H1 (cell line): Measurements from ENCODE around the gene LRRTM3. TPM values are rescaled to one million over a fixed set of nuclear protein-coding genes. Genes with fewer than 3 reads are reported as not detected.

Experiments
- CTCF ChIA-PET: fragments of 300-600 bp; sonication (Branson Sonifier 250); formaldehyde crosslinking; loops from one replicate; lab custom pipeline; 2021; ENCODE audit not compliant: partially characterized antibody; lab: Charles Lee
- POLR2A ChIA-PET: fragments of 300-600 bp; sonication (Branson Sonifier 250); formaldehyde crosslinking; loops from one replicate; lab custom pipeline; 2021; ENCODE audit warnings: inconsistent platforms; ENCODE audit not compliant: partially characterized antibody; lab: Charles Lee
- DNase-seq, 2 experiments: peaks; one replicate each; pipeline versions ENCODE4 v3.0.0 to v3.0.0-alpha.2; 2010 to 2022; ENCODE audit warnings: low spot score in 2 of 2, low read depth in 1 of 2, mixed read lengths in 1 of 2
- FAIRE-seq: peaks from 2 replicates; lab custom pipeline; 2011; peaks lifted over from hg19 to GRCh38; lab: Jason Lieb, UNC
- H2AFZ ChIP-seq: 2 replicates; pipeline ENCODE4 v1.8.1; 2012; ENCODE audit warnings: low read length, inconsistent platforms
- H2AK5ac ChIP-seq: 2 replicates; pipeline ENCODE4 v1.6.1; 2013; ENCODE audit warnings: low read depth, low read length
- H2BK120ac ChIP-seq: replicated peaks from 2 replicates; pipeline ENCODE3; 2013; ENCODE audit warnings: low read depth, low read length, inconsistent platforms
- H2BK12ac ChIP-seq: 2 replicates; pipeline ENCODE4 v1.6.1; 2013; ENCODE audit warnings: low read depth, low read length
- H2BK15ac ChIP-seq: 2 replicates; pipeline ENCODE4 v1.6.1; 2013; ENCODE audit warnings: low read length
- H2BK20ac ChIP-seq: 2 replicates; pipeline ENCODE4 v1.6.1; 2013; ENCODE audit warnings: low read length
- H2BK5ac ChIP-seq: 2 replicates; pipeline ENCODE4 v1.6.1; 2013; ENCODE audit warnings: low read depth, low read length
- H3K14ac ChIP-seq: 2 replicates; pipeline ENCODE4 v1.6.1; 2013; ENCODE audit warnings: inconsistent platforms; ENCODE audit not compliant: insufficient read length
- H3K18ac ChIP-seq: 2 replicates; pipeline ENCODE4 v1.6.1; 2013; ENCODE audit warnings: low read length; ENCODE audit errors: extremely low read depth
- H3K23ac ChIP-seq: 2 replicates; pipeline ENCODE4 v1.6.1; 2013; ENCODE audit warnings: inconsistent platforms; ENCODE audit not compliant: insufficient read length
- H3K23me2 ChIP-seq: 2 replicates; pipeline ENCODE4 v1.6.1; 2013; ENCODE audit warnings: low read depth, low read length
- H3K27ac ChIP-seq: 2 replicates; pipeline ENCODE4 v1.6.1; 2011; ENCODE audit warnings: low read depth, low read length, inconsistent platforms
- H3K27me3 ChIP-seq, 4 experiments: replicated peaks in 1 of 4; 1 replicate in 1 of 4; 2 replicates in 3 of 4; pipeline versions ENCODE4 v1.6.1 to v1.8.1; 2011 to 2013; ENCODE audit warnings: low read length in 3 of 4, mild to moderate bottlenecking in 3 of 4, inconsistent platforms in 2 of 4, mixed read lengths in 2 of 4, moderate library complexity in 1 of 4; ENCODE audit not compliant: control insufficient read depth in 3 of 4, insufficient read depth in 3 of 4; ENCODE audit errors: extremely low read depth in 1 of 4
- H3K36me3 ChIP-seq, 4 experiments: 2 replicates each; pipeline versions ENCODE4 v1.6.1 to v1.8.1; 2011 to 2013; ENCODE audit warnings: mild to moderate bottlenecking in 4 of 4, low read length in 3 of 4, moderate library complexity in 2 of 4, control low read depth in 1 of 4, inconsistent platforms in 1 of 4; ENCODE audit not compliant: insufficient read depth in 4 of 4, control insufficient read depth in 2 of 4
- H3K4ac ChIP-seq: replicated peaks from 2 replicates; pipeline ENCODE3; 2013; ENCODE audit warnings: low read length, low read depth, mixed read lengths, inconsistent platforms; ENCODE audit not compliant: insufficient read length
- H3K4me1 ChIP-seq, 4 experiments: replicated peaks in 1 of 4; 1 replicate in 1 of 4; 2 replicates in 3 of 4; pipeline versions ENCODE4 v1.6.1 to v1.8.1; 2011 to 2013; ENCODE audit warnings: low read length in 3 of 4, inconsistent platforms in 2 of 4, mixed read lengths in 1 of 4; ENCODE audit not compliant: insufficient read depth in 4 of 4, control insufficient read depth in 3 of 4
- H3K4me2 ChIP-seq, 2 experiments: 2 replicates each; pipeline versions ENCODE4 v1.6.1 to v1.8.1; 2011 to 2013; ENCODE audit warnings: low read depth in 2 of 2, low read length in 2 of 2, control low read depth in 1 of 2, inconsistent platforms in 1 of 2, mild to moderate bottlenecking in 1 of 2; ENCODE audit not compliant: insufficient read depth in 1 of 2
- H3K4me3 ChIP-seq, 4 experiments: fragments of 200-600, 300-600 bp in 1 of 4; sonication (generic), shearing (Covaris generic), sonication (Bioruptor Twin) in 1 of 4; 2 replicates each; pipeline versions ENCODE4 v1.5.1 to v1.8.1; 2011 to 2016; ENCODE audit warnings: low read length in 4 of 4, low read depth in 3 of 4, control low read depth in 2 of 4, inconsistent platforms in 2 of 4, mild to moderate bottlenecking in 2 of 4, mixed read lengths in 1 of 4, moderate library complexity in 1 of 4; ENCODE audit not compliant: insufficient read depth in 2 of 4; ENCODE audit errors: extremely low read depth in 1 of 4
- H3K56ac ChIP-seq: replicated peaks from 2 replicates; pipeline ENCODE3; 2013; ENCODE audit warnings: low read depth, mild to moderate bottlenecking, mixed read lengths, low read length, inconsistent platforms; ENCODE audit not compliant: insufficient read length
- H3K79me1 ChIP-seq: 2 replicates; pipeline ENCODE4 v1.6.1; 2013; ENCODE audit warnings: low read depth, low read length, control low read depth
- H3K79me2 ChIP-seq, 2 experiments: 2 replicates each; pipeline versions ENCODE4 v1.6.1 to v1.8.1; 2012 to 2013; ENCODE audit warnings: low read length in 2 of 2, mild to moderate bottlenecking in 2 of 2, inconsistent platforms in 1 of 2; ENCODE audit not compliant: insufficient read depth in 2 of 2, control insufficient read depth in 1 of 2
- H3K9ac ChIP-seq, 4 experiments: replicated peaks in 1 of 4; 1 replicate in 1 of 4; 2 replicates in 3 of 4; pipeline versions ENCODE4 v1.6.1 to v1.8.1; 2011 to 2013; ENCODE audit warnings: low read depth in 3 of 4, low read length in 3 of 4, control low read depth in 2 of 4, mild to moderate bottlenecking in 2 of 4, moderate library complexity in 2 of 4, inconsistent platforms in 1 of 4; ENCODE audit errors: extremely low read depth in 1 of 4
- H3K9me3 ChIP-seq, 2 experiments: 2 replicates each; pipeline versions ENCODE4 v1.6.1 to v1.8.1; 2012 to 2013; ENCODE audit warnings: mild to moderate bottlenecking in 2 of 2, moderate library complexity in 2 of 2, control low read depth in 1 of 2, inconsistent platforms in 1 of 2, low read depth in 1 of 2, low read length in 1 of 2, mixed read lengths in 1 of 2; ENCODE audit not compliant: insufficient read depth in 2 of 2
- H4K20me1 ChIP-seq, 2 experiments: replicated peaks in 1 of 2; 2 replicates each; pipeline versions ENCODE3 to v1.8.1; 2011 to 2013; ENCODE audit warnings: inconsistent platforms in 2 of 2, low read length in 2 of 2, mild to moderate bottlenecking in 1 of 2; ENCODE audit not compliant: insufficient read depth in 2 of 2, control insufficient read depth in 1 of 2
- H4K5ac ChIP-seq: 2 replicates; pipeline ENCODE4 v1.6.1; 2013; ENCODE audit warnings: low read length, low read depth, mixed read lengths, inconsistent platforms; ENCODE audit not compliant: insufficient read length
- H4K8ac ChIP-seq: 2 replicates; pipeline ENCODE4 v1.8.0; 2013; ENCODE audit warnings: mild to moderate bottlenecking, moderate library complexity, low read length, inconsistent platforms; ENCODE audit not compliant: insufficient read depth; ENCODE audit errors: extremely low read depth
- H4K91ac ChIP-seq: replicated peaks from 2 replicates; pipeline ENCODE3; 2013; ENCODE audit warnings: low read length, mixed read lengths, inconsistent platforms; ENCODE audit not compliant: insufficient read length
- BCL11A ChIP-seq, 2 experiments: IDR thresholded peaks; one replicate each; pipeline ENCODE4 v1.6.1; 2011; ENCODE audit warnings: low read depth in 2 of 2, low read length in 2 of 2, mild to moderate bottlenecking in 2 of 2
- RAD21 ChIP-seq, 2 experiments: IDR thresholded peaks in 1 of 2; conservative IDR thresholded peaks in 1 of 2; 2 replicates each; pipeline ENCODE4 v1.6.1; 2011; ENCODE audit warnings: low read depth in 2 of 2, low read length in 2 of 2, improper control_type of control experiment in 1 of 2, inconsistent platforms in 1 of 2, mild to moderate bottlenecking in 1 of 2, moderate library complexity in 1 of 2
- WGBS, 2 experiments: shearing (Covaris generic) in 1 of 2; methylation state at CpG; one replicate each; pipeline versions ENCODE4 v1.1.6 to v1.1.7; 2013 to 2015; ENCODE audit warnings: low lambda C conversion rate in 2 of 2, mixed read lengths in 2 of 2, inconsistent platforms in 1 of 2, low coverage in 1 of 2, missing lambda C conversion rate in 1 of 2; ENCODE audit not compliant: insufficient replicate concordance in 2 of 2, insufficient coverage in 1 of 2, insufficient read length in 1 of 2; ENCODE audit errors: extremely low coverage in 1 of 2, missing lambda C conversion rate in 1 of 2; 5-methylcytosine and 5-hydroxymethylcytosine counted together
- polyA plus RNA-seq, 7 experiments: library from polyadenylated mRNA; depleted of rRNA in 3 of 7; stranded (reverse) in 5 of 7; unstranded in 2 of 7; fragments of >200 nt in 5 of 7; fragments of 200-250 nt in 2 of 7; gene quantifications; 1 replicate in 5 of 7; 2 replicates in 1 of 7; 4 replicates in 1 of 7; pipeline versions ENCODE4 v1.2.1 to v1.2.3, GENCODE V29; 2011 to 2013; ENCODE audit warnings: missing spikeins in 2 of 7, mixed read lengths in 2 of 7
- total RNA-seq: library from RNA; stranded (reverse); fragmentation: NEBNext Ultra II Directional; extraction: Animal tissue kit (Norgen Biotek cat#: 25700); gene quantifications from 2 replicates; pipeline ENCODE4 v1.2.1, GENCODE V29; 2021

Gene LRRTM3
- total and polyA plus RNA-seq, 2 of the 8 experiments (the other 6 are each of a cell fraction or from before 2014, with no cell fraction given) = 0.33 to 0.48 TPM

DNA sequence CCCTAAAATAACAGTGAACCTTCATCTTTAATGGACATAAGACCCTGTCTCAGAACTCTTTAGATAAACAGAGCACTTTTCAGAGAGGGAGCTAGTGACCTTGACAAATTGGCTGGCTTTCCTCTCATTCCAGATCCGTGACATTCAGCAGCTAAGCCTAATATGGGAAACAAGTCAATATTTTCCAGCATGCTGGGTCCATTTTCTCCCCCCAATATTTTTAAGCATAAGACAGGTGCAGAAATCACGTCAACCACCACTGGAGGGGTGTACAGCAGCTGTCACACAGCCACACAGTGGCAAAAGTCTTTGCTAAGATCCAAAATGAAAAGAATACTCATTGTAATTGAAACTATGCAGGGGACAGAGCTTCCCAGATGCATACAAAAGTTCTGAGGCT lies 26.1 kb downstream of the LRRTM3 start:
- no peak overlapping the region for H4K8ac ChIP-seq
- no peak overlapping the region for H2BK120ac ChIP-seq
- H4K91ac ChIP-seq = no peak overlapping the region
- no peak overlapping the region for H2AFZ ChIP-seq
- WGBS, 2 experiments = 92% methylated on average over 2 of the region's 2 CpGs; no CpG with 5 or more reads in 1 of the 2 experiments
- H2BK15ac ChIP-seq = no peak overlapping the region
- no peaks in the 10 kb centered on the region for H3K27me3 ChIP-seq
- no peak overlapping the region for H3K56ac ChIP-seq
- no peak overlapping the region for H3K23ac ChIP-seq
- no peak overlapping the region for H3K9ac ChIP-seq
- H2BK12ac ChIP-seq = no peak overlapping the region
- H3K4me3 ChIP-seq = no peak overlapping the region
- FAIRE-seq = no peak
- no peaks in the 10 kb centered on the region for H3K79me1 ChIP-seq
- H3K4ac ChIP-seq = no peak overlapping the region
- H3K18ac ChIP-seq = no peak overlapping the region
- no peak overlapping the region for H3K4me2 ChIP-seq
- H3K27ac ChIP-seq = no peak overlapping the region
- POLR2A ChIA-PET = interaction anchor here (0.6 kb wide), 1 partner anchor 533 kb away, joined by 4 read pairs; no protein-coding TSS in a partner anchor
- no peaks in the 10 kb centered on the region for H4K20me1 ChIP-seq
- H2BK5ac ChIP-seq = no peak overlapping the region
- no peaks in the 10 kb centered on the region for H3K23me2 ChIP-seq
- no peaks in the 10 kb centered on the region for H3K79me2 ChIP-seq
- H3K14ac ChIP-seq = no peak overlapping the region
- no peaks in the 10 kb centered on the region for H3K36me3 ChIP-seq
- no peak for DNase-seq
- H3K4me1 ChIP-seq = no peaks in the 10 kb centered on the region
- H3K9me3 ChIP-seq = no peaks in the 10 kb centered on the region
- H2BK20ac ChIP-seq = no peak overlapping the region
- CTCF ChIA-PET = interaction anchor here (0.8 kb wide), 1 partner anchor 26 kb away, joined by 3 read pairs; the partner anchor contains the start of gene LRRTM3
- H2AK5ac ChIP-seq = no peak overlapping the region
- TF ChIP-seq BCL11A (IDR thresholded peaks at IDR 0.05; ENCODE audit: low read depth in 2 of 2, low read length in 2 of 2) = no peak
- no peak for TF ChIP-seq RAD21 (IDR thresholded peaks at IDR 0.05 in 1 of 2, conservative IDR thresholded peaks at IDR 0.05 in 1 of 2; ENCODE audit: low read depth in 2 of 2, low read length in 2 of 2)
- H4K5ac ChIP-seq = no peak overlapping the region
